Chondrocyte (in vitro differentiated cells): Measurements from ENCODE around the gene RHBDF2. TPM values are rescaled to one million over a fixed set of nuclear protein-coding genes. Genes with fewer than 3 reads are reported as not detected.

Experiments used
- DNase-seq: peaks from one replicate; pipeline ENCODE4 v3.0.0; 2021; ENCODE audit warnings: mixed read lengths, low spot score
- H3K27ac Mint-ChIP-seq: one replicate; pipeline ENCODE4 v1.8.0; 2021; ENCODE audit warnings: mild to moderate bottlenecking, moderate library complexity, mixed read lengths; ENCODE audit not compliant: unreplicated experiment
- H3K27me3 Mint-ChIP-seq: 2 replicates; pipeline ENCODE4 v1.8.0; 2021; ENCODE audit warnings: low read depth, mixed read lengths
- H3K36me3 Mint-ChIP-seq: 2 replicates; pipeline ENCODE4 v1.8.0; 2021; ENCODE audit warnings: low read depth, mixed read lengths
- H3K4me1 Mint-ChIP-seq: 2 replicates; pipeline ENCODE4 v1.8.0; 2021; ENCODE audit warnings: low read depth, mild to moderate bottlenecking, mixed read lengths
- H3K4me3 Mint-ChIP-seq: one replicate; pipeline ENCODE4 v1.8.0; 2021; ENCODE audit warnings: mild to moderate bottlenecking, moderate library complexity, mixed read lengths; ENCODE audit not compliant: unreplicated experiment
- H3K9me3 Mint-ChIP-seq: 2 replicates; pipeline ENCODE4 v1.8.0; 2021; ENCODE audit warnings: low read depth, mixed read lengths
- CTCF ChIP-seq: fragments of 200-600 bp; sonication (generic); IDR thresholded peaks from 2 replicates; pipeline ENCODE4 v1.5.0; 2021; ENCODE audit warnings: antibody characterized with exemption, mild to moderate bottlenecking, moderate library complexity
- total RNA-seq: library from RNA; stranded (reverse); gene quantifications from 3 replicates; pipeline ENCODE4 v1.2.1, GENCODE V29; 2021

Gene RHBDF2
- total RNA-seq, 1 donor from 2014 or later = 5.4 TPM

GRCh38 chr17:76473541-76473985 is 27.7 kb downstream of the RHBDF2 start:
- DNase-seq = peak; percentile 90
- no peaks in the 10 kb centered on the region for H3K36me3 Mint-ChIP-seq
- no peak overlapping the region for H3K27ac Mint-ChIP-seq
- TF ChIP-seq CTCF = peak; percentile 65
- no peaks in the 10 kb centered on the region for H3K9me3 Mint-ChIP-seq
- H3K4me1 Mint-ChIP-seq = no peaks in the 10 kb centered on the region
- no peaks in the 10 kb centered on the region for H3K27me3 Mint-ChIP-seq
- no peak overlapping the region for H3K4me3 Mint-ChIP-seq

- DNase-seq = no peak
- no peaks in the 10 kb centered on the region for H3K9me3 Mint-ChIP-seq
- TF ChIP-seq CTCF = no peak
Measured at GRCh38 chr17:76472726-76473125, 28.5 kb downstream of the RHBDF2 start.

GRCh38 chr17:76472258-76472645 is 29.0 kb downstream of the RHBDF2 start:
- TF ChIP-seq CTCF = no peak
- no peaks in the 10 kb centered on the region for H3K27me3 Mint-ChIP-seq

More at GRCh38 chr17:76472726-76473125, 28.5 kb downstream of the RHBDF2 start:
- Mint-ChIP-seq H3K36me3 (no peaks in the 10 kb centered on the region), H3K27ac (no peak overlapping the region), H3K4me3 (no peak overlapping the region), H3K27me3 (no peaks in the 10 kb centered on the region), H3K4me1 (no peaks in the 10 kb centered on the region)

GRCh38 chr17:76471498-76472257 is 29.5 kb downstream of the RHBDF2 start:
- no peaks in the 10 kb centered on the region for H3K9me3 Mint-ChIP-seq
- DNase-seq = no peak
- TF ChIP-seq CTCF = no peak
- H3K27ac Mint-ChIP-seq = no peak overlapping the region
- no peaks in the 10 kb centered on the region for H3K4me1 Mint-ChIP-seq
- no peak overlapping the region for H3K4me3 Mint-ChIP-seq
- no peaks in the 10 kb centered on the region for H3K27me3 Mint-ChIP-seq
- no peaks in the 10 kb centered on the region for H3K36me3 Mint-ChIP-seq

More at GRCh38 chr17:76472258-76472645, 29.0 kb downstream of the RHBDF2 start:
- H3K9me3 Mint-ChIP-seq = no peaks in the 10 kb centered on the region
- H3K4me1 Mint-ChIP-seq = no peaks in the 10 kb centered on the region
- no peaks in the 10 kb centered on the region for H3K36me3 Mint-ChIP-seq
- no peak for DNase-seq
- H3K4me3 Mint-ChIP-seq = no peak overlapping the region
- H3K27ac Mint-ChIP-seq = no peak overlapping the region

GRCh38 chr17:76469991-76470739 is 31.1 kb downstream of the RHBDF2 start:
- DNase-seq = no peak
- H3K4me3 Mint-ChIP-seq = no peak overlapping the region
- no peak for TF ChIP-seq CTCF
- no peak overlapping the region for H3K27ac Mint-ChIP-seq
- no peaks in the 10 kb centered on the region for H3K36me3 Mint-ChIP-seq
- H3K27me3 Mint-ChIP-seq = no peaks in the 10 kb centered on the region
- H3K4me1 Mint-ChIP-seq = peaks cover 3% of the 10 kb centered on the region
- no peaks in the 10 kb centered on the region for H3K9me3 Mint-ChIP-seq
